K562 (cell line): ENCODE data around the gene PPARD. TPM values are rescaled to one million over a fixed set of nuclear protein-coding genes. Genes with fewer than 3 reads are reported as not detected.

Source experiments
- EWSR1 ChIP-seq: fragments of 450-650 bp; IDR thresholded peaks from 2 replicates; pipeline ENCODE4 v1.6.1; 2018; ENCODE audit warnings: borderline replicate concordance, mild to moderate bottlenecking, low read depth, moderate library complexity; ENCODE audit not compliant: partially characterized antibody
- GTF3C2 ChIP-seq: IDR thresholded peaks from 3 replicates; pipeline ENCODE4 v1.6.1; 2011; ENCODE audit warnings: borderline replicate concordance, mild to moderate bottlenecking, moderate library complexity; ENCODE audit not compliant: insufficient read length; ENCODE audit errors: extremely low read depth
- HMG20B ChIP-seq: fragments of 250-450 bp; sonication (Bioruptor Pico); IDR thresholded peaks from 2 replicates; pipeline ENCODE4 v1.5.0; 2021; ENCODE audit warnings: mild to moderate bottlenecking
- NUFIP1 ChIP-seq: fragments of 450-650 bp; IDR thresholded peaks from 2 replicates; pipeline ENCODE4 v1.6.1; 2018; ENCODE audit not compliant: partially characterized antibody
- OTX1 ChIP-seq: fragments of 450-650 bp; formaldehyde crosslinking; IDR thresholded peaks from 2 replicates; pipeline ENCODE4 v1.4.0; 2022; ENCODE audit warnings: mild to moderate bottlenecking
- POLR2G ChIP-seq: fragments of 200-400 bp; formaldehyde crosslinking; IDR thresholded peaks from 2 replicates; pipeline ENCODE4 v1.6.1; 2017; ENCODE audit warnings: low read depth, mild to moderate bottlenecking, antibody characterized with exemption, low read length, moderate library complexity
- THRB ChIP-seq: fragments of 450-650 bp; formaldehyde crosslinking; conservative IDR thresholded peaks from 2 replicates; pipeline ENCODE4 v1.4.0; 2022; ENCODE audit warnings: mild to moderate bottlenecking, missing genetic modification characterization
- ZBTB7A ChIP-seq: IDR thresholded peaks from 2 replicates; pipeline ENCODE4 v1.6.1; 2011; ENCODE audit warnings: low read depth, mild to moderate bottlenecking, low read length, moderate library complexity, borderline replicate concordance; ENCODE audit not compliant: control insufficient read depth
- ZFP1 ChIP-seq: fragments of 450-650 bp; formaldehyde crosslinking; IDR thresholded peaks from 2 replicates; pipeline ENCODE4 v1.4.0; 2020; ENCODE audit warnings: mild to moderate bottlenecking, mixed read lengths
- ZKSCAN1 ChIP-seq: fragments of 150-350 bp; IDR thresholded peaks from 2 replicates; pipeline ENCODE4 v1.6.1; 2016; ENCODE audit warnings: low read depth, low read length
- ZNF12 ChIP-seq: sonication (generic); formaldehyde crosslinking; IDR thresholded peaks from 2 replicates; pipeline ENCODE4 v1.4.0; 2020; ENCODE audit warnings: mild to moderate bottlenecking, missing genetic modification reagents
- ZNF197 ChIP-seq: fragments of 200-800 bp; sonication (Bioruptor generic); IDR thresholded peaks from 2 replicates; pipeline ENCODE4 v1.6.1; 2016; ENCODE audit warnings: low read depth, missing genetic modification characterization, missing compliant biosample characterization
- ZNF589 ChIP-seq: fragments of 200-800 bp; sonication (Bioruptor generic); IDR thresholded peaks from 2 replicates; pipeline ENCODE4 v1.6.1; 2016; ENCODE audit warnings: low read depth, missing genetic modification characterization, missing compliant biosample characterization
- polyA plus RNA-seq, 8 experiments: library from polyadenylated mRNA; depleted of rRNA in 4 of 8; stranded (reverse) in 5 of 8; unstranded in 3 of 8; fragments of >200 nt; fragmentation: Nextera tagmentation in 2 of 8; fragmentation: Illumina TruSeq in 1 of 8; extraction: Ambion mirVana in 2 of 8; extraction: Trizol in 1 of 8; gene quantifications; 2 replicates each; pipeline versions ENCODE4 v1.2.1 to v1.2.3, GENCODE V29; 2011 to 2014; ENCODE audit warnings: inconsistent platforms in 1 of 8, missing spikeins in 1 of 8
- total RNA-seq, 7 experiments: library from RNA; depleted of rRNA in 6 of 7; stranded (reverse); fragments of >200 nt in 6 of 7; fragmentation: Illumina TruSeq in 2 of 7; extraction: Trizol in 2 of 7; gene quantifications; 2 replicates each; pipeline versions ENCODE4 v1.2.1 to v1.2.3, GENCODE V29; 2011 to 2021; ENCODE audit warnings: low replicate concordance in 1 of 7
- TF ChIP-seq, protein P1 (sequence below): fragments of 450-650 bp; IDR thresholded peaks from 2 replicates; pipeline ENCODE4 v1.6.1; 2017; ENCODE audit warnings: mild to moderate bottlenecking, moderate library complexity
- TF ChIP-seq, protein P2 (sequence below): sonication (generic); formaldehyde crosslinking; IDR thresholded peaks from 2 replicates; pipeline ENCODE4 v1.8.0; 2023; ENCODE audit warnings: missing genetic modification reagents, mild to moderate bottlenecking, borderline replicate concordance

The PPARD gene
- total and polyA plus RNA-seq, 9 of the 15 experiments (the other 6 are each of a cell fraction or from before 2014, with no cell fraction given): 0.14 to 13.2 (median 3.8) TPM

GRCh38 chr6:35468980-35469750, 126.8 kb downstream of the PPARD start (continued):
- TF ChIP-seq GTF3C2 (no peak), ZBTB7A (peak; percentile 52; the same call in 1 of the 2 replicates), ZKSCAN1 (0 out of 2 replicates have a peak, but pooled peaks have one; percentile 24), EWSR1 (no peak), ZNF197 (CRISPR knock-in tag) (no peak), HMG20B (CRISPR knock-in tag) (no peak), THRB (peak; percentile 72; the same call in 1 of the 2 replicates), ZFP1 (no peak), NUFIP1 (no peak), OTX1 (CRISPR knock-in tag) (no peak), ZNF12 (no peak), POLR2G (no peak), ZNF589 (CRISPR knock-in tag) (no peak)
- TF ChIP-seq, protein P1, sequence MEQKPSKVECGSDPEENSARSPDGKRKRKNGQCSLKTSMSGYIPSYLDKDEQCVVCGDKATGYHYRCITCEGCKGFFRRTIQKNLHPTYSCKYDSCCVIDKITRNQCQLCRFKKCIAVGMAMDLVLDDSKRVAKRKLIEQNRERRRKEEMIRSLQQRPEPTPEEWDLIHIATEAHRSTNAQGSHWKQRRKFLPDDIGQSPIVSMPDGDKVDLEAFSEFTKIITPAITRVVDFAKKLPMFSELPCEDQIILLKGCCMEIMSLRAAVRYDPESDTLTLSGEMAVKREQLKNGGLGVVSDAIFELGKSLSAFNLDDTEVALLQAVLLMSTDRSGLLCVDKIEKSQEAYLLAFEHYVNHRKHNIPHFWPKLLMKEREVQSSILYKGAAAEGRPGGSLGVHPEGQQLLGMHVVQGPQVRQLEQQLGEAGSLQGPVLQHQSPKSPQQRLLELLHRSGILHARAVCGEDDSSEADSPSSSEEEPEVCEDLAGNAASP: no peak
- TF ChIP-seq, protein P2, sequence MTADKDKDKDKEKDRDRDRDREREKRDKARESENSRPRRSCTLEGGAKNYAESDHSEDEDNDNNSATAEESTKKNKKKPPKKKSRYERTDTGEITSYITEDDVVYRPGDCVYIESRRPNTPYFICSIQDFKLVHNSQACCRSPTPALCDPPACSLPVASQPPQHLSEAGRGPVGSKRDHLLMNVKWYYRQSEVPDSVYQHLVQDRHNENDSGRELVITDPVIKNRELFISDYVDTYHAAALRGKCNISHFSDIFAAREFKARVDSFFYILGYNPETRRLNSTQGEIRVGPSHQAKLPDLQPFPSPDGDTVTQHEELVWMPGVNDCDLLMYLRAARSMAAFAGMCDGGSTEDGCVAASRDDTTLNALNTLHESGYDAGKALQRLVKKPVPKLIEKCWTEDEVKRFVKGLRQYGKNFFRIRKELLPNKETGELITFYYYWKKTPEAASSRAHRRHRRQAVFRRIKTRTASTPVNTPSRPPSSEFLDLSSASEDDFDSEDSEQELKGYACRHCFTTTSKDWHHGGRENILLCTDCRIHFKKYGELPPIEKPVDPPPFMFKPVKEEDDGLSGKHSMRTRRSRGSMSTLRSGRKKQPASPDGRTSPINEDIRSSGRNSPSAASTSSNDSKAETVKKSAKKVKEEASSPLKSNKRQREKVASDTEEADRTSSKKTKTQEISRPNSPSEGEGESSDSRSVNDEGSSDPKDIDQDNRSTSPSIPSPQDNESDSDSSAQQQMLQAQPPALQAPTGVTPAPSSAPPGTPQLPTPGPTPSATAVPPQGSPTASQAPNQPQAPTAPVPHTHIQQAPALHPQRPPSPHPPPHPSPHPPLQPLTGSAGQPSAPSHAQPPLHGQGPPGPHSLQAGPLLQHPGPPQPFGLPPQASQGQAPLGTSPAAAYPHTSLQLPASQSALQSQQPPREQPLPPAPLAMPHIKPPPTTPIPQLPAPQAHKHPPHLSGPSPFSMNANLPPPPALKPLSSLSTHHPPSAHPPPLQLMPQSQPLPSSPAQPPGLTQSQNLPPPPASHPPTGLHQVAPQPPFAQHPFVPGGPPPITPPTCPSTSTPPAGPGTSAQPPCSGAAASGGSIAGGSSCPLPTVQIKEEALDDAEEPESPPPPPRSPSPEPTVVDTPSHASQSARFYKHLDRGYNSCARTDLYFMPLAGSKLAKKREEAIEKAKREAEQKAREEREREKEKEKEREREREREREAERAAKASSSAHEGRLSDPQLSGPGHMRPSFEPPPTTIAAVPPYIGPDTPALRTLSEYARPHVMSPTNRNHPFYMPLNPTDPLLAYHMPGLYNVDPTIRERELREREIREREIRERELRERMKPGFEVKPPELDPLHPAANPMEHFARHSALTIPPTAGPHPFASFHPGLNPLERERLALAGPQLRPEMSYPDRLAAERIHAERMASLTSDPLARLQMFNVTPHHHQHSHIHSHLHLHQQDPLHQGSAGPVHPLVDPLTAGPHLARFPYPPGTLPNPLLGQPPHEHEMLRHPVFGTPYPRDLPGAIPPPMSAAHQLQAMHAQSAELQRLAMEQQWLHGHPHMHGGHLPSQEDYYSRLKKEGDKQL (CRISPR knock-in tag): 0 out of 2 replicates have a peak, but pooled peaks have one; percentile 89
